ENCODE measurements around the gene MROH2A. TPM values are rescaled to one million over a fixed set of nuclear protein-coding genes. Genes with fewer than 3 reads are reported as not detected.

Gene MROH2A
- total RNA-seq, 1 donor from 2014 or later: not detected

DNA sequence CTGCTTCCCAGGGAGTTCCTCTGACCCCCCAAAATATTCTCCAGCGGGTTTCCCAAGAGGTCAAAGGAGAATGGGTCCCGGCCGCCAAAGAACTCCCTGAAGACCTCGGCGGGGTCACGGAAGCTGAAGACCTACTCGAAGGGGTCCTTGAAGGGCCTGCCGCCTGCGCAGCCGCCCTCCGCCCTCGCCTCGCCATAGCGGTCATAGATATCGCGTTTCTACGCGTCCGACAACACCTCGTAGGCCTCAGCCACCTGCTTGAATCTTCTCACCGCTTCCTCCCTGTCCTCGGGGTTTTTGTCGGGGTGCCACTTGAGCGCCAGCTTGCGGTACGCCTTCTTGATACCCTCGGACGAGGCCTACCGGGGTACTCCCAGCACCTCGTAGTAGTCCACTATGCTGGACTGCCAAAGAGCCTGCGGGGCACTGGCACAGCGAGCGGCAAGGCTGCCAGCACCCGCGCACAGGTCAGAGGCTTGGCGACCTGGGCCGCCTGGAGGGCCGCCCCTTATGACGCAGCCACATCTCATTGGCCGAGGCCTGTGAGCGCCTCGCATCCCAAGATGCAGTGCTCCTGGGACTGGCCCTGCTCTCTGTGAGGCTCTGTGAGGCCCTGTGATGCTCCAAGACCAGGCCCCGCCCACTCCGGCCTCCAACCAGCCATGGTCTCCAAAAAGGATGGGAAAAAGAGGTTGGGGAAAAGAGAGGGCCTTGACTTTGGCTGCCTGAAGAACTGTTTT is 23.1 kb upstream of the MROH2A start:
- intact Hi-C loops (cut with DNase I): no loop called here
- Histone ChIP-seq H3K27ac (no peak overlapping the region), H3K36me3 (no peaks in the 10 kb centered on the region), H3K4me1 (no peaks in the 10 kb centered on the region), H3K9me3 (no peaks in the 10 kb centered on the region), H3K27me3 (no peaks in the 10 kb centered on the region), H3K4me3 (no peak overlapping the region)
- TF ChIP-seq, protein P1, sequence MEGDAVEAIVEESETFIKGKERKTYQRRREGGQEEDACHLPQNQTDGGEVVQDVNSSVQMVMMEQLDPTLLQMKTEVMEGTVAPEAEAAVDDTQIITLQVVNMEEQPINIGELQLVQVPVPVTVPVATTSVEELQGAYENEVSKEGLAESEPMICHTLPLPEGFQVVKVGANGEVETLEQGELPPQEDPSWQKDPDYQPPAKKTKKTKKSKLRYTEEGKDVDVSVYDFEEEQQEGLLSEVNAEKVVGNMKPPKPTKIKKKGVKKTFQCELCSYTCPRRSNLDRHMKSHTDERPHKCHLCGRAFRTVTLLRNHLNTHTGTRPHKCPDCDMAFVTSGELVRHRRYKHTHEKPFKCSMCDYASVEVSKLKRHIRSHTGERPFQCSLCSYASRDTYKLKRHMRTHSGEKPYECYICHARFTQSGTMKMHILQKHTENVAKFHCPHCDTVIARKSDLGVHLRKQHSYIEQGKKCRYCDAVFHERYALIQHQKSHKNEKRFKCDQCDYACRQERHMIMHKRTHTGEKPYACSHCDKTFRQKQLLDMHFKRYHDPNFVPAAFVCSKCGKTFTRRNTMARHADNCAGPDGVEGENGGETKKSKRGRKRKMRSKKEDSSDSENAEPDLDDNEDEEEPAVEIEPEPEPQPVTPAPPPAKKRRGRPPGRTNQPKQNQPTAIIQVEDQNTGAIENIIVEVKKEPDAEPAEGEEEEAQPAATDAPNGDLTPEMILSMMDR (IDR thresholded peaks at IDR 0.05): no peak
- TF ChIP-seq POLR2AphosphoS5 (IDR thresholded peaks at IDR 0.05; ENCODE audit: insufficient read depth in 1 of 2, low read depth in 1 of 2): no peak
- no peak for TF ChIP-seq POLR2A (IDR thresholded peaks at IDR 0.05)
- DNase-seq (ENCODE audit: extremely low spot score in 2 of 2): no peak

DNA sequence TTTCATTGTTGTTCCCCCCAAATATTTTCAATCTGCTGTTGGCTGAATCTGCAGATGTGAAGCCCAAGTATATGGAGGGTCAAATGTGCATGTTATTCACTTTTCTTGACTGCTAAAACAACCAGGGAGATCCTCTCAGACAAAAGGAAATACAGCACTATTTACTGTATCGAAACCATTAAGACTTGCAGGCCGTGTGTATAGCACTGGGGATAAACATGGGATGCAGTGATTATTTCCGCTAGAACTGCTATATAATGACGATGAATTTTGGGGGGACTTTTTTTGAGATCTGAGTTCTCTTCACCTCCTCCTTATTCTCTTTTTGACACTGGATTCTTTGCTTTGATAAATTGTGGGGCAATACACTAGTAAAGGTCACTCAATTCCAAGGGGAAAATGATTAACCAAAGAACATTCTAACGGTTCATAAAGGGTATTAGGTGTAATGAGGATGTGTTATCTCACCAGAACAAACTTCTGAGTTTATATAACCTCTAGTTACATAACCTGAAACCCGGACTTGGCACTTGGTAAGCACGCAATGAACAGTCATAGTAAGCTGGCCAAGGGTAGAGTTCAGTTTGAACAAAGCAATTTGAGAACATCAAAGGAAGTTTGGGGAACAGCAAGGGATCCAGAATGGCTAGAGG is 21.6 kb upstream of the MROH2A start:
- intact Hi-C loops (cut with DNase I): no loop called here
- Histone ChIP-seq H3K27me3 (no peaks in the 10 kb centered on the region), H3K4me1 (no peaks in the 10 kb centered on the region), H3K36me3 (no peaks in the 10 kb centered on the region), H3K27ac (no peak overlapping the region), H3K4me3 (no peak overlapping the region), H3K9me3 (no peaks in the 10 kb centered on the region)
- no peak for DNase-seq (ENCODE audit: extremely low spot score in 2 of 2)
- TF ChIP-seq POLR2A (IDR thresholded peaks at IDR 0.05) (no peak), POLR2AphosphoS5 (IDR thresholded peaks at IDR 0.05; ENCODE audit: insufficient read depth in 1 of 2, low read depth in 1 of 2) (no peak)
- TF ChIP-seq, protein P1 (IDR thresholded peaks at IDR 0.05): no peak

DNA sequence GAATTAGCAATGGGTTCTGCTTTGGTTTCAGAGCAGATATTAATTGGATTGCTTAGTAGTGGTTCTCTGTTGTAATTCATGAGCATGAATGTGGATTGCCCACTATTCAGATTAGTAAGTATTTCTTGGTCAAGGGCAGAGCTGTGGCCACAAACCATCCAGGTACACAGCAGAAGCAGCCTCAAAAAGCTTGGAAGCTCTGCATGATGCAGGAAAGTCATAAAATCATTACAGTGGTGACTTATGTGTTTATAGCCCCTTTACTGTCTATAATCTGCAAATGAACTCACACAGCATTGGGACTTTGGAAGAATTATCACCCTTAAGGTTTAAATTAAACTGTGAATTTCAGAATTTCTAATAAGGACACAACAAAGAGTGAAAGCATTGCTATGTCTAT is 20.0 kb upstream of the MROH2A start:
- H3K27me3 ChIP-seq: no peaks in the 10 kb centered on the region
- H3K9me3 ChIP-seq: no peaks in the 10 kb centered on the region
- intact Hi-C loops (cut with DNase I): no loop called here
- TF ChIP-seq POLR2AphosphoS5 (IDR thresholded peaks at IDR 0.05; ENCODE audit: insufficient read depth in 1 of 2, low read depth in 1 of 2): no peak
- TF ChIP-seq POLR2A (IDR thresholded peaks at IDR 0.05): no peak
- TF ChIP-seq, protein P1 (IDR thresholded peaks at IDR 0.05): no peak
- no peak overlapping the region for H3K27ac ChIP-seq
- H3K4me1 ChIP-seq: no peaks in the 10 kb centered on the region
- no peaks in the 10 kb centered on the region for H3K36me3 ChIP-seq
- H3K4me3 ChIP-seq: no peak overlapping the region
- no peak for DNase-seq (ENCODE audit: extremely low spot score in 2 of 2)

DNA sequence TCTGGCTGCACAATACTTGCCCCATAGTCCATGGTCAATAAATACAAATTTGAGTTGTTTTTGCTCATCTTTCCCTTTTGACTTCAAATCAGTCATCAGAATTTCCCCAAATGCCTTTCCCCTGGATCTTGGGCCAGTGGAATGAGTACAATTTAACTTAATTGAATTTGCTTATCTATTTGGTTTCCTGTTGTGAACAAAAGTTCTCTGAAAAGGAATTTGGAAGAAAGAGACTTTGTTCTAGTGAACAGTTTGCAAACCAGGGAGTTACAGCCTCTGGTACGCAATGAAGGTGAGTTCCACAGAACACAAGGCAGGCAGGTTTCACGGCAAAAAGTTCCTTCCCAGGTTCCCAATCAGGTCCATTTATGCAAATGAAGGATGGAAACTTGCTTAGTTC is 19.3 kb upstream of the MROH2A start:
- intact Hi-C loops (cut with DNase I): no loop called here
- H3K9me3 ChIP-seq: no peaks in the 10 kb centered on the region
- no peak overlapping the region for H3K4me3 ChIP-seq
- H3K27ac ChIP-seq: no peak overlapping the region
- TF ChIP-seq POLR2A (IDR thresholded peaks at IDR 0.05): no peak
- TF ChIP-seq, protein P1 (IDR thresholded peaks at IDR 0.05): no peak
- TF ChIP-seq POLR2AphosphoS5 (IDR thresholded peaks at IDR 0.05; ENCODE audit: insufficient read depth in 1 of 2, low read depth in 1 of 2): no peak
- no peak for DNase-seq (ENCODE audit: extremely low spot score in 2 of 2)
- H3K27me3 ChIP-seq: no peaks in the 10 kb centered on the region
- no peaks in the 10 kb centered on the region for H3K36me3 ChIP-seq
- H3K4me1 ChIP-seq: no peaks in the 10 kb centered on the region

DNA sequence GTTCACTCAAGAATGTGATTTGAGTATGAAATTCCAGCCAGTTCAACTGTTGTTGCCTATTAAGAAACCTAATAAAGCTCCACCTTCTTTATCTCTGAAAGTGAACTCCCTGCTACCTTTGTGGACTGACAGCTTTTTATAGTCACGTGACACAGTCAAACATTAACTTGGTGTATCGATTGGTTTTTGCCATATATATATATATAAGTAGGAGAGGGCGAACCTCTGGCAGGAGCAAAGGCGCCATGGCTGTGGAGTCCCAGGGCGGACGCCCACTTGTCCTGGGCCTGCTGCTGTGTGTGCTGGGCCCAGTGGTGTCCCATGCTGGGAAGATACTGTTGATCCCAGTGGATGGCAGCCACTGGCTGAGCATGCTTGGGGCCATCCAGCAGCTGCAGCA is 18.1 kb upstream of the MROH2A start, which contains the start of gene UGT1A1:
Gene UGT1A1 (plus strand): TSS at position 228 of the 400 bp plus-strand sequence. CDS start 18 bp downstream, at position 246.
- H3K4me3 ChIP-seq: no peak within 1 kb of the TSS
- TF ChIP-seq POLR2AphosphoS5 (IDR thresholded peaks at IDR 0.05; ENCODE audit: insufficient read depth in 1 of 2, low read depth in 1 of 2) (no peak), POLR2A (IDR thresholded peaks at IDR 0.05) (no peak)
- TF ChIP-seq, protein P1 (IDR thresholded peaks at IDR 0.05): no peak
- H3K27me3 ChIP-seq: no peaks in the 10 kb centered on the region
- no peaks in the 10 kb centered on the region for H3K4me1 ChIP-seq
- DNase-seq (ENCODE audit: extremely low spot score in 2 of 2): no peak
- no peaks in the 10 kb centered on the region for H3K36me3 ChIP-seq
- no peak within 1 kb of the TSS for H3K27ac ChIP-seq
- H3K9me3 ChIP-seq: no peaks in the 10 kb centered on the region
- intact Hi-C loops (cut with DNase I): no loop called here
